Suprapubic skin (tissue), 4 donors: ENCODE measurements around the gene TSSC4. TPM values are rescaled to one million over a fixed set of nuclear protein-coding genes. Genes with fewer than 3 reads are reported as not detected.

Experiments used
- DNase-seq, 2 donors: peaks; one replicate each; pipeline ENCODE4 v3.0.0-alpha.2; 2019; ENCODE audit warnings: low spot score in 2 of 2
- H3K27ac ChIP-seq: fragments of 200-600 bp; sonication (generic); one replicate; pipeline ENCODE4 v1.5.1; 2019
- H3K27me3 ChIP-seq: fragments of 200-600 bp; sonication (generic); one replicate; pipeline ENCODE4 v1.5.1; 2019
- H3K36me3 ChIP-seq: fragments of 200-600 bp; sonication (generic); one replicate; pipeline ENCODE4 v1.5.1; 2019
- H3K4me1 ChIP-seq: fragments of 200-600 bp; sonication (generic); one replicate; pipeline ENCODE4 v1.5.1; 2019
- H3K4me3 ChIP-seq: fragments of 200-600 bp; sonication (generic); one replicate; pipeline ENCODE4 v1.5.1; 2019; ENCODE audit warnings: mild to moderate bottlenecking
- H3K9me3 ChIP-seq: fragments of 200-600 bp; sonication (generic); one replicate; pipeline ENCODE4 v1.5.1; 2019
- EP300 ChIP-seq: sonication (generic); formaldehyde crosslinking; IDR thresholded peaks from one replicate; pipeline ENCODE4 v1.6.1; 2017; ENCODE audit warnings: antibody characterized with exemption
- POLR2A ChIP-seq, 2 donors: fragments of 450-650 bp; IDR thresholded peaks; one replicate each; pipeline ENCODE4 v1.6.1; 2017; ENCODE audit warnings: antibody characterized with exemption in 2 of 2, mild to moderate bottlenecking in 2 of 2, moderate library complexity in 2 of 2
- POLR2AphosphoS5 ChIP-seq, 3 donors: sonication (generic); formaldehyde crosslinking; IDR thresholded peaks; one replicate each; pipeline ENCODE4 v1.6.1; 2017; ENCODE audit warnings: antibody characterized with exemption in 3 of 3
- WGBS: methylation state at CpG from one replicate; pipeline ENCODE4 v1.1.5; 2018; 5-methylcytosine and 5-hydroxymethylcytosine counted together
- total RNA-seq, 4 donors: library from RNA; depleted of rRNA; stranded (reverse); fragments of >200 nt; gene quantifications; one replicate each; pipeline ENCODE4 v1.1.0, GENCODE V29; 2016
- TF ChIP-seq, protein P1 (sequence below), 2 donors: fragments of 200-600 bp in 1 of 2; fragments of 450-650 bp in 1 of 2; sonication (generic) in 1 of 2; IDR thresholded peaks; one replicate each; pipeline ENCODE4 v1.5.1; 2016 to 2019; ENCODE audit warnings: antibody characterized with exemption in 2 of 2, mild to moderate bottlenecking in 1 of 2, moderate library complexity in 1 of 2

TSSC4 gene
- total RNA-seq, 4 donors from 2014 or later = 25.7 to 60.9 (median 51.4) TPM

GRCh38 chr11:2435288-2436012 lies 34.9 kb downstream of the TSSC4 start:
- Histone ChIP-seq H3K4me1 (no peaks in the 10 kb centered on the region), H3K27ac (no peak overlapping the region), H3K4me3 (no peak overlapping the region), H3K27me3 (peaks cover 18% of the 10 kb centered on the region), H3K9me3 (no peaks in the 10 kb centered on the region), H3K36me3 (no peaks in the 10 kb centered on the region)
- 89% methylated on average over 12 of the region's 12 CpGs for WGBS
- DNase-seq = peak in 1 of 2 donors; percentile 20
- TF ChIP-seq, protein P1, sequence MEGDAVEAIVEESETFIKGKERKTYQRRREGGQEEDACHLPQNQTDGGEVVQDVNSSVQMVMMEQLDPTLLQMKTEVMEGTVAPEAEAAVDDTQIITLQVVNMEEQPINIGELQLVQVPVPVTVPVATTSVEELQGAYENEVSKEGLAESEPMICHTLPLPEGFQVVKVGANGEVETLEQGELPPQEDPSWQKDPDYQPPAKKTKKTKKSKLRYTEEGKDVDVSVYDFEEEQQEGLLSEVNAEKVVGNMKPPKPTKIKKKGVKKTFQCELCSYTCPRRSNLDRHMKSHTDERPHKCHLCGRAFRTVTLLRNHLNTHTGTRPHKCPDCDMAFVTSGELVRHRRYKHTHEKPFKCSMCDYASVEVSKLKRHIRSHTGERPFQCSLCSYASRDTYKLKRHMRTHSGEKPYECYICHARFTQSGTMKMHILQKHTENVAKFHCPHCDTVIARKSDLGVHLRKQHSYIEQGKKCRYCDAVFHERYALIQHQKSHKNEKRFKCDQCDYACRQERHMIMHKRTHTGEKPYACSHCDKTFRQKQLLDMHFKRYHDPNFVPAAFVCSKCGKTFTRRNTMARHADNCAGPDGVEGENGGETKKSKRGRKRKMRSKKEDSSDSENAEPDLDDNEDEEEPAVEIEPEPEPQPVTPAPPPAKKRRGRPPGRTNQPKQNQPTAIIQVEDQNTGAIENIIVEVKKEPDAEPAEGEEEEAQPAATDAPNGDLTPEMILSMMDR (IDR thresholded peaks at IDR 0.05) = no peak
- TF ChIP-seq POLR2AphosphoS5 (IDR thresholded peaks at IDR 0.05) (no peak), POLR2A (IDR thresholded peaks at IDR 0.05) (no peak), EP300 (no peak)

DNA sequence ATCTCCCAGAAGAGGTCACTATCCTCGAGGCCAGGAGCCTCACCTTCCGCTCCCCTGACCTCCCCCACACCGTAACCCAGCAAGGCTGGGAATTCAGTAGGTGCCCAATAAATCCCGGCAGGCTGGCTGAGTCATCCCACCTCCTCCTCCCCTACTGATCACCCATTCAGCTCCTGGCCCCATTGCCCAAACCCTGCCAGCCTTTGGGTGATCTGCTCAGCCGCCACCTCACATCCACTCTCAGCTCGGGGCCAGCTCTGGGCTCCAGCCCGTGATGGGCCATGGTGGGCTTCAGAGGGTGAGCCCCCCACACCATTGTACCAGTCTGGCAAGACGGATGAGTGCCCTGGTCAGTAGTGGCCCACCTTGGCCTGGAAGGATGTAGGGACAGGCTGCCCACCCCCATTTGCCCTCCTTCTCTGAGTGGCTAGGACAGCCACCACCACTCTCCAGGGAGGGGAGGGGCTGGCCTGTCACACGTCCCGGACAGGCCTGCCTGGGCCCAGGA lies 35.5 kb downstream of the TSSC4 start:
- peaks cover 23% of the 10 kb centered on the region for H3K27me3 ChIP-seq
- TF ChIP-seq, protein P1 (IDR thresholded peaks at IDR 0.05) = no peak
- TF ChIP-seq EP300 = no peak
- TF ChIP-seq POLR2A (IDR thresholded peaks at IDR 0.05) = no peak
- TF ChIP-seq POLR2AphosphoS5 (IDR thresholded peaks at IDR 0.05) = no peak
- H3K4me1 ChIP-seq = no peaks in the 10 kb centered on the region
- H3K36me3 ChIP-seq = no peaks in the 10 kb centered on the region
- peak in 1 of 2 donors; percentile 48 for DNase-seq
- H3K9me3 ChIP-seq = no peaks in the 10 kb centered on the region
- no peak overlapping the region for H3K4me3 ChIP-seq
- H3K27ac ChIP-seq = no peak overlapping the region
- WGBS = 84% methylated on average over 7 of the region's 10 CpGs

DNA sequence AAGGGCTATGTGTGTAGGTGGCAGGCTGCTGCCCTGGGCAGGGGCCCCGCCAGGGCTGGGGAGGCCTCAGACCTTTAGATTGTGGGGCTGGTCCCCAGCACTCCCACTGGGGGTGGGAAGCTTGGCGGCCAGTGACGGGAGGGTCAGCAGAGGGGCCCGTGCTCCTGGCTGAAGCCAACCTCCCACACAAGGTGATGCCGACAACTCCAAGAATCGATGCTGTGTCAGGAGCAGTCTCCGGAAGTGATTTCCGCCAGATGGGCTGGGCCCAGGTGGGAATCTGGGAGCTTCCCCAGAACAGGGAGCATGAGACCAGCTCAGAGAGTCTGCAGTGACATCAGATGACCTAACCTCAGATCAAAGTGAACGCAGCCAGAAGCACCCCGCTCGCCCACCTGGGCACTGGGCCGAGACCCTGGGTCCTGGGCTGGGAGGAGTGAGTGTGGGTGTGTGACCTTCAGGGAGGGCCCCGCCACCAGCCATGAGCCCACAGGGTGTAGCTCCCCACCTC lies 36.0 kb downstream of the TSSC4 start:
- Histone ChIP-seq H3K4me3 (no peak overlapping the region), H3K27me3 (peaks cover 28% of the 10 kb centered on the region), H3K27ac (no peak overlapping the region), H3K9me3 (no peaks in the 10 kb centered on the region), H3K4me1 (no peaks in the 10 kb centered on the region), H3K36me3 (no peaks in the 10 kb centered on the region)
- TF ChIP-seq, protein P1 (IDR thresholded peaks at IDR 0.05) = no peak
- TF ChIP-seq EP300 (no peak), POLR2A (IDR thresholded peaks at IDR 0.05) (no peak), POLR2AphosphoS5 (IDR thresholded peaks at IDR 0.05) (no peak)
- WGBS = no CpG with 5 or more reads among the region's 13 CpGs
- peak in 1 of 2 donors; percentile 59 for DNase-seq

DNA sequence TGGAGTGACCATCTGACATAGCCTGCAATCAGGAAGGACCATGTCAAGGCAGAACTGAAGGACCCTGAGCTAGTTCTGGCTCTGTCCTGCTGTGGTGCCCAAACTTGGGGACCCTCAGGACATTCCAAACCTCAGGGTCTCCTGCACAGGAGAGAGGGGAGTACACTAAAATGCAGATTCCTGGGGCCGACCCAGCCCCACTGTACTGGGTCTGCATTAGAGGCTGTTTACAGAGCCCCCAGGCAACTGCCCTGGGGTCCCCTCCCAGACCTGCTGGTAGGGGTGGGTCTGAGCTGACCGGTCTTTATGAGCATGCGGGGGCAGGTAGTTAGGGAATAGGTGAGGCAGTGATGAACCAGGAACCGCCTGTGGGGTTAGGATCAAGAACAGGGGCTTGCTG lies 37.0 kb downstream of the TSSC4 start:
- no peaks in the 10 kb centered on the region for H3K4me1 ChIP-seq
- no peak overlapping the region for H3K4me3 ChIP-seq
- TF ChIP-seq, protein P1 (IDR thresholded peaks at IDR 0.05) = no peak
- TF ChIP-seq EP300 (no peak), POLR2AphosphoS5 (IDR thresholded peaks at IDR 0.05) (no peak), POLR2A (IDR thresholded peaks at IDR 0.05) (no peak)
- peak in 1 of 2 donors; percentile 21 for DNase-seq
- no peaks in the 10 kb centered on the region for H3K9me3 ChIP-seq
- H3K36me3 ChIP-seq = no peaks in the 10 kb centered on the region
- 89% methylated on average over 4 of the region's 4 CpGs for WGBS
- H3K27ac ChIP-seq = no peak overlapping the region
- H3K27me3 ChIP-seq = peaks cover 29% of the 10 kb centered on the region

DNA sequence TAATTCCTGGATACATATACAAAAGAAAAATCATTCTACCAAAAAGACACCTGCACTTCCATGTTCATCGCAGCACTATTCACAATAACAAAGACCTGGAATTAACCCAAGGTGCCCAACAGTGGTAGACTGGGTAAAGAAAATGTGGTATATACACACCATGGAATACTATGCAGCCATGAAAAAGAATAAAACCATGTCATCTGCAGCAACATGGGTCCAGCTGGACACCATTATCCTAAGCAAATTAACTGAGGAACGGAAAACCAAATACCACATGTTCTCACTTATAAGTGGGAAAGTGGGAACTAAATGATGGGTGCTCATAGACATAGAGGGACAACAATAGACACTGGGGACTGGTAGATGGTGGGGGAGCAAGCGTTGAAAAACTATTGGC lies 39.3 kb downstream of the TSSC4 start:
- Histone ChIP-seq H3K36me3 (no peaks in the 10 kb centered on the region), H3K27ac (no peak overlapping the region), H3K27me3 (peaks cover 40% of the 10 kb centered on the region), H3K4me3 (no peak overlapping the region), H3K9me3 (no peaks in the 10 kb centered on the region), H3K4me1 (peaks cover 8% of the 10 kb centered on the region)
- TF ChIP-seq POLR2AphosphoS5 (IDR thresholded peaks at IDR 0.05) = no peak
- no peak for TF ChIP-seq EP300
- TF ChIP-seq, protein P1 (IDR thresholded peaks at IDR 0.05) = no peak
- no peak for TF ChIP-seq POLR2A (IDR thresholded peaks at IDR 0.05)
- WGBS = 92% methylated on average over 3 of the region's 3 CpGs
- DNase-seq = no peak
